Natural killer cell treated with Interleukin-12 subunit alpha and Interleukin-12 subunit beta and Interleukin-15 and Interleukin-18, amount 100 ng/mL, for 72 hours (primary cell): Measurements from ENCODE around the gene MED12L. TPM values are rescaled to one million over a fixed set of nuclear protein-coding genes. Genes with fewer than 3 reads are reported as not detected.

ENCODE experiments used
- ATAC-seq, 2 donors: fragments of 150-1000 bp; cut with Tn5 transposase in 1 of 2; sonication (Bioruptor Pico), chemical (Tn5 transposase) in 1 of 2; 2 replicates each; pipeline ENCODE4 v1.10.0; 2021
- DNase-seq: peaks from one replicate; pipeline ENCODE4 v3.0.0; 2022; ENCODE audit warnings: low spot score
- H3K27ac Mint-ChIP-seq, 2 donors: 1 replicate in 1 of 2; 2 replicates in 1 of 2; pipeline ENCODE4 v1.8.0; 2022; ENCODE audit warnings: mixed read lengths in 2 of 2, mild to moderate bottlenecking in 1 of 2, moderate library complexity in 1 of 2
- H3K27me3 Mint-ChIP-seq, 2 donors: 1 replicate in 1 of 2; 2 replicates in 1 of 2; pipeline ENCODE4 v1.8.0; 2022; ENCODE audit warnings: mixed read lengths in 2 of 2
- H3K36me3 Mint-ChIP-seq: one replicate; pipeline ENCODE4 v1.8.0; 2022; ENCODE audit warnings: mixed read lengths
- H3K4me1 Mint-ChIP-seq, 2 donors: 1 replicate in 1 of 2; 2 replicates in 1 of 2; pipeline ENCODE4 v1.8.0; 2022; ENCODE audit warnings: low read depth in 2 of 2, mixed read lengths in 2 of 2, mild to moderate bottlenecking in 1 of 2
- H3K4me3 Mint-ChIP-seq: one replicate; pipeline ENCODE4 v1.8.0; 2022; ENCODE audit warnings: mixed read lengths
- H3K9me3 Mint-ChIP-seq: 2 replicates; pipeline ENCODE4 v1.8.0; 2022; ENCODE audit warnings: mixed read lengths
- total RNA-seq, 2 donors: library from RNA; stranded (reverse); gene quantifications; one replicate each; pipeline ENCODE4 v1.2.3, GENCODE V29; 2022

The MED12L gene
- total RNA-seq, 2 donors from 2014 or later: 1.7 to 2.8 TPM

GRCh38 chr3:151206201-151206600 lies 120.7 kb downstream of the MED12L start:
- Mint-ChIP-seq H3K36me3 (peaks cover 10% of the 10 kb centered on the region), H3K27ac (peak overlapping the region; percentile 96), H3K9me3 (no peaks in the 10 kb centered on the region), H3K4me3 (peak overlapping the region; percentile 79), H3K27me3 (no peaks in the 10 kb centered on the region), H3K4me1 (peaks cover 60 to 74% of the 10 kb centered on the region in 2 donors)
- ATAC-seq (peak in 1 of 2 donors; percentile 41), DNase-seq (no peak)

- H3K27ac Mint-ChIP-seq: peak overlapping the region; percentile 78 to 96
- DNase-seq: no peak
- peak in 1 of 2 donors; percentile 68 for ATAC-seq
- peaks cover 43 to 57% of the 10 kb centered on the region in 2 donors for H3K4me1 Mint-ChIP-seq
- no peaks in the 10 kb centered on the region for H3K36me3 Mint-ChIP-seq
- peak overlapping the region; percentile 63 for H3K4me3 Mint-ChIP-seq
- H3K9me3 Mint-ChIP-seq: no peaks in the 10 kb centered on the region
- no peaks in the 10 kb centered on the region for H3K27me3 Mint-ChIP-seq
These were observed 124.2 kb downstream of the MED12L start for GRCh38 chr3:151209654-151210053.

GRCh38 chr3:151210676-151211381 lies 125.4 kb downstream of the MED12L start:
- ATAC-seq (peak; percentile 52 to 68), DNase-seq (no peak)
- H3K36me3 Mint-ChIP-seq: no peaks in the 10 kb centered on the region
- H3K4me3 Mint-ChIP-seq: peak overlapping the region; percentile 76
- H3K9me3 Mint-ChIP-seq: no peaks in the 10 kb centered on the region
- H3K4me1 Mint-ChIP-seq: peaks cover 37 to 45% of the 10 kb centered on the region in 2 donors
- no peaks in the 10 kb centered on the region for H3K27me3 Mint-ChIP-seq
- peak overlapping the region; percentile 69 to 96 for H3K27ac Mint-ChIP-seq

- no peak for ATAC-seq
- H3K4me3 Mint-ChIP-seq: no peak overlapping the region
- no peak for DNase-seq
- H3K27ac Mint-ChIP-seq: no peak overlapping the region
- no peaks in the 10 kb centered on the region for H3K9me3 Mint-ChIP-seq
- no peaks in the 10 kb centered on the region for H3K36me3 Mint-ChIP-seq
- no peaks in the 10 kb centered on the region for H3K27me3 Mint-ChIP-seq
- peaks cover 25 to 33% of the 10 kb centered on the region in 2 donors for H3K4me1 Mint-ChIP-seq
These were observed 127.7 kb downstream of the MED12L start for GRCh38 chr3:151213151-151213550.

GRCh38 chr3:151213881-151214280 lies 128.4 kb downstream of the MED12L start:
- Mint-ChIP-seq H3K4me1 (peaks cover 22 to 31% of the 10 kb centered on the region in 2 donors), H3K27me3 (no peaks in the 10 kb centered on the region), H3K4me3 (no peak overlapping the region), H3K9me3 (no peaks in the 10 kb centered on the region), H3K27ac (no peak overlapping the region), H3K36me3 (no peaks in the 10 kb centered on the region)
- ATAC-seq: no peak
- no peak for DNase-seq

- H3K36me3 Mint-ChIP-seq: no peaks in the 10 kb centered on the region
- ATAC-seq (no peak), DNase-seq (no peak)
- H3K9me3 Mint-ChIP-seq: no peaks in the 10 kb centered on the region
- H3K4me3 Mint-ChIP-seq: no peak overlapping the region
- peaks cover 16 to 31% of the 10 kb centered on the region in 2 donors for H3K4me1 Mint-ChIP-seq
- H3K27me3 Mint-ChIP-seq: no peaks in the 10 kb centered on the region
- H3K27ac Mint-ChIP-seq: no peak overlapping the region
These were observed 129.0 kb downstream of the MED12L start for GRCh38 chr3:151214459-151214858.

DNA sequence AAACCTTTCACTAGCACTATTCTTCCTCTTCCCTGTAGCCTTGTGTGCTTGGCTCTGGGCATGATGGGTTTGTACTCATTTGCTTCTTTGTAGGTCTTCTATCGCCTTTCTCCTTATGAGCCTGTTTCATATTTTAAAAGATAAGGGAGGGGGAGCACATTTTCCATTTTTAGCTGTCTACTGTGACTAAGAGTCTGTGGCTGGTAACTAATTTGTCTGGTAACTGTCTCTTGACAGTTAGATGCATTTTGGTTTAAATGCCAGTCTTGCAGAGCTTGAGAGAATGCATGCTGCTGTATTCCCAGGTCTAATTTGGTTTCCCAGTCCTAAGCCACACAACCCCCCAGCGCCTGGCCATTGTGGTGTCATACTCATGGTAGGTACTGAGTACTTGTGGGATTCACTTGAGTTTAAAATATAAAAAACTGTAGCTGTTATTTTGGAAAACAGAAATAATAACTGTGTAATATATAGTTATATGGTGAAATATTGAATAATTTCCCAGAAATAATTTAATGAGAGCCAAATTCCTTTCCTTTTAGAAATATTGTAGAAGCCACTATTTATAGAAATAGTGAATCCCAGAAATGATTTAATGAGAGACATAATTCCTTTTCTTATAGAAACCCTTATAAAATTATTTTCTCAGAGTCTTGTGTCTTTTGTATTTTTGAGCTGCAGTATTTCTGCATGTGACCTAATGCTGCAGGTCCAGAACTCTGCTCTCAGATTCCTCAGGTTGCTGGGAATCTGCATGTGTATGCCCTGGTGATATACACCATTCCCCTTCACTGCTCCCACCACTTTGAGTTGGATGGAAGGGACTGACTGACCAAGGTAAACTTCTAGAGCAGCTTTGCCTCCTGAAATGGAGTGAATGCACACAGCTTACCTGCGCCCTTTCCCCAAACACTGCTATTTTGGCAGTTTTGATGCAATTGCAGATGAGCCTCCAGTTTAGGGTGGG lies 131.5 kb downstream of the MED12L start:
- DNase-seq: no peak
- H3K4me3 Mint-ChIP-seq: no peak overlapping the region
- peaks cover 5% of the 10 kb centered on the region for H3K9me3 Mint-ChIP-seq
- no peak overlapping the region for H3K27ac Mint-ChIP-seq
- peaks cover 9% of the 10 kb centered on the region for H3K36me3 Mint-ChIP-seq
- H3K4me1 Mint-ChIP-seq: peaks cover 0 to 14% of the 10 kb centered on the region in 2 donors
- H3K27me3 Mint-ChIP-seq: no peaks in the 10 kb centered on the region
- no peak for ATAC-seq

DNA sequence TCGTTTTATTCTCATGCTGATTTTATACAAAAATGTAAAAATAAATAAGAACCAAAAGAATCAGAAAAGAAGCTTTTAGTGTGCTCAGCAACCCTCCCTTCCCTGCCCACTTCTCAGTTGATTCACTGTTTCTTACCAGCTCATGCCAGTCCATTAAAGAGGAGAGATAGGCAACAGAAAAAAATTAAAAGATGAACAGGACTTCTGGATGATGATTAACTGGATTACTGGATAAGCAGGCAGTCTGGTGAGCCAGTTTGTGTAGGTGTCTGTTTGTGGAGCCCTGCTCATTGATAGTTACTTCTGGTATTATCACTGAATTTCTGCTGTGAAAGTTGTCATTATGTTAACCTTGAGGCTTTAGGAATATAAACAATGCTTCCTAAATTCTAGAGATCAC lies 132.7 kb downstream of the MED12L start:
- DNase-seq (no peak), ATAC-seq (no peak)
- peaks cover 12% of the 10 kb centered on the region for H3K9me3 Mint-ChIP-seq
- no peaks in the 10 kb centered on the region for H3K27me3 Mint-ChIP-seq
- H3K4me3 Mint-ChIP-seq: no peak overlapping the region
- H3K27ac Mint-ChIP-seq: no peak overlapping the region
- peaks cover 18% of the 10 kb centered on the region for H3K36me3 Mint-ChIP-seq
- H3K4me1 Mint-ChIP-seq: peaks cover 0 to 19% of the 10 kb centered on the region in 2 donors

- ATAC-seq (peak in 1 of 2 donors; percentile 20), DNase-seq (no peak)
- peaks cover 18% of the 10 kb centered on the region for H3K36me3 Mint-ChIP-seq
- H3K27me3 Mint-ChIP-seq: no peaks in the 10 kb centered on the region
- no peak overlapping the region for H3K4me3 Mint-ChIP-seq
- H3K27ac Mint-ChIP-seq: no peak overlapping the region
- peaks cover 3 to 25% of the 10 kb centered on the region in 2 donors for H3K4me1 Mint-ChIP-seq
- H3K9me3 Mint-ChIP-seq: peaks cover 12% of the 10 kb centered on the region
These were observed 133.6 kb downstream of the MED12L start for GRCh38 chr3:151219056-151219455.

DNA sequence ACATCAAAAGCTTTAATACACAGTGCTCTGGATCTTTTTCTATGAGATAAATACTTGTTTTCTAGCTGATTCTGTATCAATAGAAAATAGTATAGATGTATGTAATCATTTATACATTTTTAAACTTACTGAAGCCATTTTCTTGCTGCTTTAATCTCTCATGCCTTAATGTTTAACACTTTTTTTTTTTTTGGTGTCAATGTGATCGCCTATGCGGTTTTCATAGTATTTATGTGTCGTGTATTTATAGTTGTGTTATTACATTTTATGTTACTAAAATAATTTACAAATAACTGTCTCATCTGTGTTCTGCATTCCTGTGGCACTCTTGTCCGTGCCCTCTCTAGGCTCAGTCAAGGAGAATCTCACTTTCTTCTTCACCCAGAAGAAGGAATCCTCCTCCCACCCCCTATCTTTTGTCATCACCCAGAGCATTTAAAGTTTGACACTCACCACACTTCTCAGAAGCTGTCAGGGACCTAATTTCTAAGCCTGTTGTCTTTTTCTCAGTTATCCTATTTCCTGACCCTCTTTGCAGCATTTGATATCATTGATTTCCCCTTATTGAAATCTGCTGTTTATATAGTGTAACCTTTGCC lies 138.9 kb downstream of the MED12L start:
- peaks cover 12% of the 10 kb centered on the region for H3K9me3 Mint-ChIP-seq
- ATAC-seq (peak in 1 of 2 donors; percentile 35), DNase-seq (no peak)
- H3K36me3 Mint-ChIP-seq: peaks cover 18% of the 10 kb centered on the region
- H3K4me3 Mint-ChIP-seq: peak overlapping the region; percentile 71
- peak overlapping the region; percentile 79 to 88 for H3K27ac Mint-ChIP-seq
- H3K4me1 Mint-ChIP-seq: peaks cover 42 to 61% of the 10 kb centered on the region in 2 donors
- no peaks in the 10 kb centered on the region for H3K27me3 Mint-ChIP-seq

GRCh38 chr3:151225040-151225975 lies 139.8 kb downstream of the MED12L start:
- H3K27ac Mint-ChIP-seq: peak overlapping the region; percentile 79 to 88
- peak overlapping the region; percentile 71 for H3K4me3 Mint-ChIP-seq
- no peaks in the 10 kb centered on the region for H3K27me3 Mint-ChIP-seq
- peaks cover 12% of the 10 kb centered on the region for H3K9me3 Mint-ChIP-seq
- H3K36me3 Mint-ChIP-seq: peaks cover 18% of the 10 kb centered on the region
- ATAC-seq: peak in 1 of 2 donors; percentile 41
- H3K4me1 Mint-ChIP-seq: peaks cover 44 to 63% of the 10 kb centered on the region in 2 donors
- DNase-seq: no peak

DNA sequence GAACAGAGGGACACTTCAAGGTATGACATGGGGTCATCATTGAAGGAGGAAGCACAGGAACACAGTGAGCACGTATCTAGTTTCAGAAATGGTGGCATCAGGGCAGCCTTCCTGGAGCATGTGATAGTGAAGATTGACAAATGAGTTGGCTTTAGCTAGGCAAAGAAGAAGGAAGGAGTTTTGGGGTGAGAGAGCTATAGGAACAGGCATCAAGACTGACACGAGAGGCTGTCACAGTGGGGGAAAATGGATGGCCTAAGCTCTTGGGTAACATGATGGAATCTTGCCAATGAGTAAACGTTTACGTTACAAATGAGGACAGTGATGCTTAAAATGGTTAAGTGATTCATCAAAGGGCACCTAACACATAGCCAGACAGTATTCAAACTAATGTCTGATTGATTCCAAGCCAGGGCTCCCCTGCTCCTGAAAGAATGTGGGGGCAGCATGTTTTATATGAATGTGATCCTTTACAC lies 140.7 kb downstream of the MED12L start:
- Mint-ChIP-seq H3K4me3 (peak overlapping the region; percentile 71), H3K27ac (peak overlapping the region; percentile 79 to 88), H3K9me3 (peaks cover 7% of the 10 kb centered on the region), H3K36me3 (peaks cover 10% of the 10 kb centered on the region), H3K4me1 (peaks cover 52 to 71% of the 10 kb centered on the region in 2 donors), H3K27me3 (peaks cover 0 to 3% of the 10 kb centered on the region in 2 donors)
- DNase-seq: no peak
- ATAC-seq: peak; percentile 51 to 55
